Right atrium auricular region (tissue), 2 donors: ENCODE results near the gene RABL3. TPM values are rescaled to one million over a fixed set of nuclear protein-coding genes. Genes with fewer than 3 reads are reported as not detected.
"Not testable (repeated sequence)": the region's sequence is repeated elsewhere in the genome, so short reads cannot be mapped to it uniquely, and the experiment has no call there.

Experiments
- DNase-seq: peaks from one replicate; pipeline ENCODE4 v3.0.0-alpha.2; 2019; ENCODE audit warnings: low spot score
- H3K27ac ChIP-seq, 2 donors: fragments of 200-600 bp; sonication (generic); 1 replicate in 1 of 2; 2 replicates in 1 of 2; pipeline ENCODE4 v1.5.1; 2016 to 2019
- H3K27me3 ChIP-seq, 2 donors: fragments of 200-600 bp; sonication (generic); one replicate each; pipeline versions ENCODE4 v1.5.1 to v1.6.0; 2017 to 2019
- H3K36me3 ChIP-seq: fragments of 200-600 bp; sonication (generic); one replicate; pipeline ENCODE4 v1.5.1; 2016
- H3K4me1 ChIP-seq, 2 donors: fragments of 200-600 bp; sonication (generic); one replicate each; pipeline versions ENCODE4 v1.5.1 to v1.6.0; 2017 to 2019
- H3K4me3 ChIP-seq, 2 donors: fragments of 200-600 bp; sonication (generic); 1 replicate in 1 of 2; 2 replicates in 1 of 2; pipeline ENCODE4 v1.5.1; 2017 to 2019; ENCODE audit warnings: mild to moderate bottlenecking in 1 of 2, moderate library complexity in 1 of 2
- H3K9me3 ChIP-seq, 2 donors: fragments of 200-600 bp; sonication (generic); one replicate each; pipeline ENCODE4 v1.5.1; 2019
- CTCF ChIP-seq, 2 donors: fragments of 200-600 bp; sonication (generic); IDR thresholded peaks; one replicate each; pipeline ENCODE4 v1.5.1; 2019; ENCODE audit warnings: antibody characterized with exemption in 2 of 2
- total RNA-seq, 2 donors: library from RNA; depleted of rRNA; stranded (reverse); fragments of >200 nt; gene quantifications; one replicate each; pipeline ENCODE4 v1.1.0, GENCODE V29; 2016

The RABL3 gene
- total RNA-seq, 2 donors from 2014 or later = 7.6 to 14.2 TPM

GRCh38 chr3:120726791-120727190 is 15.5 kb downstream of the RABL3 start:
- no peaks in the 10 kb centered on the region for H3K4me1 ChIP-seq

GRCh38 chr3:120719167-120719834 is 23.0 kb downstream of the RABL3 start:
- DNase-seq = peak; percentile 59
- H3K36me3 ChIP-seq, H3K4me1 ChIP-seq, H3K9me3 ChIP-seq, H3K27me3 ChIP-seq: not testable (repeated sequence)
- peak overlapping the region; percentile 6 to 46 for H3K4me3 ChIP-seq
- H3K27ac ChIP-seq = peak overlapping the region in 1 of 2 donors; percentile 35

More at GRCh38 chr3:120726791-120727190, 15.5 kb downstream of the RABL3 start:
- H3K36me3 ChIP-seq = no peaks in the 10 kb centered on the region
- H3K27me3 ChIP-seq = no peaks in the 10 kb centered on the region
- DNase-seq = no peak
- no peak overlapping the region for H3K27ac ChIP-seq
- H3K9me3 ChIP-seq = no peaks in the 10 kb centered on the region
- TF ChIP-seq CTCF (IDR thresholded peaks at IDR 0.05) = no peak
- H3K4me3 ChIP-seq = no peak overlapping the region

GRCh38 chr3:120713262-120713661 is 29.1 kb downstream of the RABL3 start:
- Histone ChIP-seq H3K36me3 (peaks cover 9% of the 10 kb centered on the region), H3K27me3 (no peaks in the 10 kb centered on the region), H3K4me1 (no peaks in the 10 kb centered on the region), H3K9me3 (no peaks in the 10 kb centered on the region), H3K4me3 (no peak overlapping the region), H3K27ac (no peak overlapping the region)
- no peak for TF ChIP-seq CTCF (IDR thresholded peaks at IDR 0.05)
- no peak for DNase-seq

DNA sequence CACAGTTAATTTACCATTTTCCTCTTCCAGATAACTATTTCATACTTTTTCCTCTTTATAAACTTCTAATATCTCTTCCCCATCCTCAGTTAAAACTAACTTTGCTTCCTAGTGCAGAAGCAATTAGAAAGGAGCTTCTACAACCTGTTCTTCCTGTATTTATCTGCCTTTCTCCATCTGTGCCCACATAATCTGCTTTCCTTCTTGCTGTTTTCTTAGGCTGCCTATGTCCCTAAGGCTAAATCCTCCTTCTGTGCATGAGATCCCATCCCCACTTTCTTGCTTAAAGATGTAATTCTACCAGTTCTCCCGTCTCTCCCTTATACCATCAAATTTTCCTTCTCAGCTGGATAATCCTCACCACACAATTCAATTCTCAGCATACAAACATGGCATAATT is 31.9 kb downstream of the RABL3 start:
- no peak for TF ChIP-seq CTCF (IDR thresholded peaks at IDR 0.05)
- Histone ChIP-seq H3K4me3 (no peak overlapping the region), H3K9me3 (no peaks in the 10 kb centered on the region), H3K27me3 (no peaks in the 10 kb centered on the region), H3K4me1 (no peaks in the 10 kb centered on the region), H3K36me3 (peaks cover 9% of the 10 kb centered on the region), H3K27ac (no peak overlapping the region)
- no peak for DNase-seq

GRCh38 chr3:120708408-120708807 is 33.9 kb downstream of the RABL3 start:
- H3K36me3 ChIP-seq = peaks cover 9% of the 10 kb centered on the region
- H3K27ac ChIP-seq = no peak overlapping the region
- DNase-seq = no peak
- H3K27me3 ChIP-seq = no peaks in the 10 kb centered on the region
- no peak for TF ChIP-seq CTCF (IDR thresholded peaks at IDR 0.05)
- H3K9me3 ChIP-seq = no peaks in the 10 kb centered on the region
- no peaks in the 10 kb centered on the region for H3K4me1 ChIP-seq
- H3K4me3 ChIP-seq = no peak overlapping the region

DNA sequence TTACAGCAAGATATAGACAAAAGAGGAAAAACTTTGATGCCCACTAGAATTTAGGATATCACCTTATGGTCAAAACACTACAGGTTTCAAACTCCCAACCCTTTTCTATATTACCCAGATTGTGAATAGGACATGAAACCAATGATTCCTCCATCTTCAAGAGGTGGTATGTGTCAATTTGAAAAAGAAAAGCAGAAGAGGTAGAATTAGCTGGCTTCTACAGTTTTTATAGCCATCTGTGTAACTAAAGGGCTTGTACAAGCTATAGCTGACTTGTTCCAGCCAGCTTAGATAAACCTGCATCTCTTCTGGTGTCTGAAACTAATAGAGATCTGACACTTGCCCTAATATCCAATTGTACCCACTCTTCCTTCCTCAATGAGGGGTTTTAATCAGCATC is 35.4 kb downstream of the RABL3 start:
- H3K36me3 ChIP-seq = peaks cover 9% of the 10 kb centered on the region
- no peak for TF ChIP-seq CTCF (IDR thresholded peaks at IDR 0.05)
- H3K27me3 ChIP-seq = no peaks in the 10 kb centered on the region
- H3K27ac ChIP-seq = no peak overlapping the region
- H3K4me1 ChIP-seq = no peaks in the 10 kb centered on the region
- no peaks in the 10 kb centered on the region for H3K9me3 ChIP-seq
- no peak for DNase-seq
- H3K4me3 ChIP-seq = no peak overlapping the region
